NCI-H1105 (cell line): ENCODE results near the gene RELT.

Source experiments
- DNase-seq: peaks from one replicate; lab custom pipeline; 2025; lab: John Stamatoyannopoulos, UW

Gene RELT

DNA sequence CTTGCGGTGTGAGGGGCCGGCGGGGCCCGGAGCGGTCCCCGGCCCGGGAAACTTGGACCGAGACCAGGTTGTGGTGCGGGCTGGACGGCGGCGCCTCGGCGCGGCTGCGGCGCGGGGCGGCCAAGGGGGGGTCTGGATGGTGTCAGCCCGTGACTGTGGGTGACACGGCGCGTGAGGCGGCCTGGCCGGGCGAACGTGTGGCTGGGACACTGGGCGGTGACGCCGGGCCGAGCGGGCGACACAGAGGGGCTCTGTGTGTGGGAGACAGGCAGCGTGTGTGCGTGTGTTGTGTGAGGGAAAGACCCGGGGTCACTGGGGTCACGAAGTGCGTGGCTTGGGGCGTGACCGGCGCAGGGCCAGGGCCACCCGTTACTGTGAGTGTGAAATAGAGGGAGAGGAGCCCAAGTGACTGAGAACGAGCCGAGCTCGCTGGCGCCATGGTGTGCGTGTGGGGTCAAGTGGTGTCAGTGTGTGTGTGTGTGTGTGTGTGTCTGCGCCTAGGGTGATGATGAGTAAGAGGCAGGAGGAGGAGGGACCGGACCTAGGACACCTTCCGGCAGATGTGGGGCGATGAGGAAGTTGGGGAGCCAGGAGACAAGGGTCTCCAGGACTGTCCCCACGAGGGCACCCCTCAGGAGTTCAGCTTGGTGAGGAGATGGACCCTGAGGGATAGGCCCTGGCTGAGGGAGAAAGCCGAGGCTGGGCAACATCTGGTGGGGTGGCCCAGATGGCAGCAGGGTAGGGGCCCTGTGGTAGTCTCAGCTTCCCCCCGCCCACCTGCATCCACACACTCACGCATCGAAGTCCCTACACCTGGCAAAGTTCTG is 817 bp downstream of the RELT start:
- DNase-seq: peak; percentile 46

GRCh38 chr11:73379189-73379880 is 3.1 kb downstream of the RELT start:
- no peak for DNase-seq

DNA sequence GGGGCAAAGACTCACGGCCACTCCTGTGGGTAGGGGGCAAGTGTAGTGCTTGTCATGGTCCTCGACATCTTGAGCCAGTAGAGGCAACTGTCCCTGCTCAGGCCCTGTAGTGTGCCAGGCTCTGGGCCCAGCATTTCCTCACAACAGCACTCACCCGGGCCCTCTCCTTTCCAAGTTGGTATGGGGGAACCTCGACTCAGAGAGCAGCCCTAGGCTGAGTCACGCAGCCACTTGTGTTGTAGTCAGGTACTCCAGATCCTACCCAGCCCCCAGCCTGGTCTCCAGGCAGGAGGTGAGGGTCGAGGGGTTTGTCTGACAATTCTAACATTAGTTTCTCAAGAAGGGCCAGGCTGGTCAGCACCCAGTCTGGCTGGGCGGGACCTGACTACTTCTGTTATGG is 4.1 kb downstream of the RELT start:
- DNase-seq: no peak

DNA sequence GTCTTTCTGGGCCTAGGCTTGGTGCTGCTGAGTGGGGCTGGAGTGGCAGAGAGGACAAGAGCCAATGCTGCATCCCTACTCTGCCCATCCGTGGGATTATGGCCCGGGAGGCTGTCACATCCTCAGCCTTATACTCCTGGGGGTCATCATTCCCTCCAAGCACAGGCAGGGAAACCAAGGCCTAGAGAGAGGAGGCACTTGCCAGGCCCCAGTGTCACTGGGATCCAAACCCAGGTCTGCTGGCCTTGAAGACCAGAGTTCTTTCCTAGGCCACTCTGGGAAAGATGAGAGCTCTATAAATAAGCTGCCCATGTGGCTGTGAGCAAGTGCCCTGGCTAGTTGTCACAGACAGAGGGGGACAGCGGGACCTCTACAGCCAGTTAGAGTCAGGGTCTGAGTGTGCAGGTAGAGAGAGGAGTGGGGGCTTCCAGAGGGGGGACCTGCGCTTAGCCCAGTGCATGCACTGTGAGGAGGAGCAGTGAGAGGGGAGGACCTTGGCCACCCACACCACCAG is 4.8 kb downstream of the RELT start:
- no peak for DNase-seq

GRCh38 chr11:73381589-73381988 is 5.4 kb downstream of the RELT start:
- DNase-seq: no peak

DNA sequence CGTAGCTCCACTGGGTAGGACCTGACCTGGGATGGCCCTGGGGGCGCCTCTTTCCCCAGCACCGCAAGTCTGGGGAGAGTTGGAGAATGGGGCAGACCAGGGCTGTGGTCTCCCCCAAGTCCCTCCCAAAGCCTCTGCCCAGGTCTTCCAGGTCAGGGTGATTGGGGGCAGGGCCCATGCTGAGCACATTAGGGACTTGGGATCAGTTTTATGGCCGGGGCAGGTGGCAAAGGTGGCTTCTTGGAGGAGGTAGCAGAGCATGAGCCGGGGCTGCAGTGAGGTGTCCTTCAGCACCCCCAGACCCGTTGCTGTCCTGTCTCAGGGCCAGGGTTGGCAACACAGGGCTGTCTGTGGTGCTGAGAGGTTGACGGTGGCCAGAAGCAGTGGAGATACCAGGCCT is 6.0 kb downstream of the RELT start:
- no peak for DNase-seq

DNA sequence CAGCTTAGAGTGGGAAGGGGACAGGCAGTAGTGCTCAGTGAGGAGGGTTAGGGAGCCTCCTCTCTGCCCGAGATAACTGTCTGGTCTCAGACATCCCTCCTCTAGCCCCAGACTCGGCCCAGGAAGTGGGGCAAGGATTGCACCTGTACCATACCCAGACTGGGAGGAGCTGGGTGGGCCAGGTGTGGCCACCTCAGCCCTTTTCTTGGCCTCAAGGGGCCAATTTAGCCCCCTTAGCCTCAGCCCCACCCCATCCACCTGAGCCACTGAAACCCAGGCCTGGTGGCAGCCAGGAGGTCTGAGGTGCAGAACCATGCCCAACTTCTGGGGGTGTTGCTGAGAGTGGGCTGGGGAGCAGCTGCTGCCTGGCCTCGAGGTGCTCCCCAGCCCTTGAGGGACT is 6.5 kb downstream of the RELT start:
- no peak for DNase-seq

- DNase-seq: no peak
Measured at GRCh38 chr11:73383249-73384124, 7.3 kb downstream of the RELT start.

- DNase-seq: no peak
Measured at GRCh38 chr11:73384125-73384441, 7.9 kb downstream of the RELT start.

DNA sequence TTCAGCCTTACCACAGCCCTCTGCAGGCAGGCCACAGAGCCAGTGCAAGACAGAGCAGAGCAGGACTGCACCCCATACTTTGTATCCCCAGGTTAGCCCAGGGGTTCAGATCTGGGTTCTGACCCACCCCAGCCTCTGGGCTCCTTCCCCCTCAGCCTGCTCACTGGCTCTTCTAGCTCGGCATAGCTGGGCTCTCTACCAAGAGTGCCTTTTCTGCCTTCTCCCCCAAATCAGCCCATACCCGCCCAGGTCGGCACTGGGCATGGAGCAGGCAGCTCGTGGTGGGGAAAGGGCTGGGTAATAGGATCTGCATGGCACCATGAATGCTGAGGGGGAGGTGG is 8.3 kb downstream of the RELT start:
- no peak for DNase-seq

GRCh38 chr11:73384872-73385689 is 8.9 kb downstream of the RELT start:
- no peak for DNase-seq

GRCh38 chr11:73386016-73386415 is 9.8 kb downstream of the RELT start:
- DNase-seq: no peak

DNA sequence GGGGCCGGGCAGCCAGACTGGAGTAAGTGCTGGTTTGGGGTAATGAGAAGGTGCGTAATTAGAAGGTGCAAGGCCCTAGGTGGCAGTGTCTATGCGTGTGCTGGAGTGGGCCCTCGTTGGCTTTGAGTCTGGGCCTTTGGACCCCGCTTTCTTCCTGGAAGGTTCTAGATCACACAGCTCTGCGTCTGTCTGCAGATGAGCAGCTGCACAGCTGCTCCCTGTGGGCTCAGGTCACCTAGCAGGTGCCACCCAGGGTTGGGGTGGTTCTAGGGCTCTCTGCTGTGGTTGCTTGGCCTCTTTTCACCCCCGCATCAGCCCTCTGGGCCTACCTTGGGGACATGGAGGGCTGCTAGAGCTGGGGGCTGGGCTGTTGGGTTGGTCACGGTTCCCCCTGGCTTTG is 10.3 kb downstream of the RELT start:
- no peak for DNase-seq

DNA sequence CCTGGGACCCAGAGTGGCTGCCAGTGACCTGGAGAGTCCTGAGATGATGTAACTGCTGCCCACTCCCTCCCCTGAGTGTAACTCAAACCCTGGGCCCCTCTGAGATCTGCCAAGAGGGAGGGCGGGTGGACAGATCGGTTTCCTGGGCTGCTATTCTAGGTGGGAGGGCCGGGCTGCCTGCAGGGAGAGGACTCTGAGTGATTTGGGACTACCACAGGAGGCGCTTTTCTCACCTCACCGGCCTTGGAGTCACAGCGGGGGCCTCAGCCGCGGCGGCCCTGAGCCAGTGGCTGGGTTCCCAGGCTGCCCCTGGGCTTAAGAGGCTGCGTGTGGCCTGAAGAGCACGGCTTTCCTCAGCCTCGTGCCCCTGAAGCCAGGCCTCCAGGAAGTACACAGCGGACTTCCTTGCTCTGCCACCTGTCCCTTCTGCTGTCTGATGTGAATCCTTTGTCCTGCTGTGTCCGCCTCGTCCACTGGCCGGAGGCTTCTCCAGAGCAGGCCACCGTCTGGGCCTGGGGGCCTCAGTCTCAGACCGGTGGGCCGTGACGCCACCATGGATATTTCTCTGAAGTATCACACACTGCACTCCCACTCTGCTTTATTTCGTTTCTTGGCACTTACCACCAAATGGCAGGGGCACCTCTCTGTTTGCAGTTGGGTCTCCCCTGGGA is 11.5 kb downstream of the RELT start:
- no peak for DNase-seq

DNA sequence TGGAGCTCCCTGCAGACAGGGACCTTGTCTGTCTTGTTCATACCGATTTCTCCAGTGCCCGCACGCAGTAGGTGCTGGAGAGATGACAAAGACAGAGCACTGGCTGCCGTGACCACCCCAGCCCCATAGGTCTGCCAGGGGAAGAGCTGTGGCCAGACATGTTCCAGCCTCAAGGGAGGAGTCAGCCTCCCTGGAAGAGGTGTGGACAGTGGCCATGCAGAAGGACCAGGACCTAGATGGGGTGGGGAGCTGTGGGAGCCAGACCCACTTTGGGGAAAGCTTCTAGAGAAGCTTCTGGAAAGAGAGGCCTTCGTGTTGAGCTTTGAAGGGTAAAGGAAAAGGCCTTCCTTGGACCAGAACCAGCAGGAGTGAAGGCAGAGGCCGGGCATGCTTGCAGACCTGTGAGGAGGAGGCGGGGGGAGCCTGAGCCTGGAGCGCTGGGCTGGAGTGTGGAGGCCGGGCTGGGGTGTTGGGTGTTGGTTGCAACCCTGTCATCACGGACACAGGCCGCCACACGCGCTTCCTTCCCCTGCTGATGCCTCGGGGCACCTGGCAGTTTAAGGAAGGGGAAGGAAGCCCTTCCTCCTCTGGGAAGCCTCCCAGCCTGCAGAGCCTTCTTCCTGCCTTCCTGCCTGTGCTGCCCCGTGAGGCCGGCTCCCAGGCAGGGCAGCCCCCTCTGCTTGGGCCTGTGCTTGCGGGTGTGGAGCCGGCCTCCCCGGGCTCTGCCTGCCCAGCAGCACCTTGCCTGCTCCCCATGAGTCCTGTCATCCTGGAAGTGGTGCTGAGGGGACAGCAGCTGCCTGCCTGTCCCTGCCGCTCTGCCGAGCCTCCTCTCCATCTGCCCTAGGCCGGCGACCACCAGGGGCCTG is 12.3 kb downstream of the RELT start:
- DNase-seq: no peak

GRCh38 chr11:73389134-73389525 is 12.9 kb downstream of the RELT start:
- DNase-seq: no peak

- DNase-seq: no peak
Measured at GRCh38 chr11:73389916-73390315, 13.7 kb downstream of the RELT start.

DNA sequence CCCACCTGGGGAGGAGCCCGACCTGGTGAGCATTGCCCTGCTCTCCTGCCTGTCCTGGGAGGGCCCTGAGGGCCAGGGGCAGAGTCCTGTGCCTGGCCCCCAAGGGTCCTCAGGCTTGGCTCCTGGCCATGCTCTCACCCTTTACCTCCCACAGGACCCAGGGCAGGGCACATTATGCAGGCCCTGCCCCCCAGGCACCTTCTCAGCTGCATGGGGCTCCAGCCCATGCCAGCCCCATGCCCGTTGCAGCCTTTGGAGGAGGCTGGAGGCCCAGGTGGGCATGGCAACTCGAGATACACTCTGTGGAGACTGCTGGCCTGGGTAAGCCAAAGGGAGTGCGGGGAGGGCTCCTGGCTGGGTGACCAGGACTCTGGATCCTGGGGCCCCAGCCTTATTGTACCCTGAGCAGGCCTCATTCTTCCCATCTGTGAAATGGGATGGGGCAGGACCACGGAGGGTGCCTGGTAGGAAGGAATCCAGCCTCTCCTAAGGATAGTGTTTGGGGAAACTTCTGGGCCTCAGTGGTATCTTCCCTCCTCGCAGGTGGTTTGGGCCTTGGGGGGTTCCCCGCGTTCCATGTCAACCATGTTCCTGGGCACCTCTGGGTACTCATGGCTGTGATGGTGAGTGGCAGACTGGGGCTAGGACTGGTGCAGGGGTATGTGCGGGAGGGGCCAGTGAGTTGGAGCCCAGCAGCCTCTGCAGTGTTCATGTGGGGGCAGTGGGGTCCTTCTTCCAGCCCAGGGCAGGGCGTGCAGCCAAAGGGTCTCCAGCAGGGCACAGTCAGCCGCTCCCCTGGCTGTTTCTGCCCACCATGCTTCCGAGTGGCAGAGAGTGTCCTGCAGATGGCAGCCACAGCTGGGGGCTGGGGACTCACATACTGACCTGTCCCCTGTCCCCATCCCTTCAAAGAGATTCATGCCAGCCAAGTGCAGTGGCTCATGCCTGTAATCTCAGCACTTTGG is 14.7 kb downstream of the RELT start:
- no peak for DNase-seq

GRCh38 chr11:73391665-73392064 is 15.5 kb downstream of the RELT start:
- DNase-seq: no peak
